ENCODE data around the gene SPAAR.
"Not testable (repeated sequence)": the region's sequence is repeated elsewhere in the genome, so short reads cannot be mapped to it uniquely, and the experiment has no call there.

Gene SPAAR, protein sequence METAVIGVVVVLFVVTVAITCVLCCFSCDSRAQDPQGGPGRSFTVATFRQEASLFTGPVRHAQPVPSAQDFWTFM

DNA sequence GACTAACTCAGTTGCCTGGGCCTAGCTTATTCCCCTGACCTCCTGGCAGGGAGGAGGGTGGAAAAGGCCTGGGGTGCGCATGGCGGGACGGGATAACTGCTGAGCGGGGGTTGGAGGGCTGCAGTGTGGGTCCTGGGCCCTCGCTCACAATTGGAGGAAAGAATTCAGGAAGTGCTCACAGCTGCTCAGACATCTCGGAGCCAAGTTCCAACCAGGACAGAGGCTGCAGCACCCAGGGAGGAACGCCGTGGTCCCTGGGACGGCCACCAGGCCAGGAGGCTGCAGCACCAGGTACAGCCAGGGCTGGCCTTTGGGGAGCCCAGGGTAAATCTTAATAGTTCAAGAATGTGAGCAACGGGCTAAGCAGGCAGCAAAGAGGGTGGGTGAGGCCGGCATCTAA, at the start of gene SPAAR:
SPAAR (plus strand) TSS at position 217 of the 400 bp plus-strand sequence. CDS start 974 bp downstream, outside the sequence.
- peaks cover 43% of the 10 kb centered on the region for H3K27me3 Mint-ChIP-seq
- H3K4me1 Mint-ChIP-seq: peaks cover 11% of the 10 kb centered on the region
- no peaks in the 10 kb centered on the region for H3K36me3 Mint-ChIP-seq
- H3K27ac Mint-ChIP-seq: no peak within 1 kb of the TSS
- no peaks in the 10 kb centered on the region for H3K9me3 Mint-ChIP-seq
- ATAC-seq: no peak
- no peak within 1 kb of the TSS for H3K4me3 Mint-ChIP-seq

DNA sequence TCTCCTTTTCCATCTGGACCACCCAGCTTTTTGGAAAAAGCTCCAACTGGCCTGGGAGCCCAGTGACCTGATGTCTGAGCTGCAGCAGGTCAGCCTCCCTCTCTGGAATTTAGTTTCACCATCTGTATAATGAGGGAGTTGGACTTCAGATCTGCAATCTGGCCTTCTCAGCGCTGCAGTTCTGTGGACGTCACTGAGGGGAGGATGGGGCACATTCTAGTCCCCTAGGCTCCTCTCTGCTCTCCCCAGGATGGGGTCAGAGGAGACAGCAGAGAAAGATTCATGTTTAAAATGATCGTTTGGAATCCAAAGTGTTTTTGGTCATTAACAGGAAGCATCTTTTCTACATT, 49.3 kb upstream of the SPAAR start:
- no peak overlapping the region for H3K4me3 Mint-ChIP-seq
- no peaks in the 10 kb centered on the region for H3K9me3 Mint-ChIP-seq
- no peak for ATAC-seq
- no peaks in the 10 kb centered on the region for H3K4me1 Mint-ChIP-seq
- H3K27me3 Mint-ChIP-seq: peaks cover 23% of the 10 kb centered on the region
- H3K36me3 Mint-ChIP-seq: no peaks in the 10 kb centered on the region
- no peak overlapping the region for H3K27ac Mint-ChIP-seq

DNA sequence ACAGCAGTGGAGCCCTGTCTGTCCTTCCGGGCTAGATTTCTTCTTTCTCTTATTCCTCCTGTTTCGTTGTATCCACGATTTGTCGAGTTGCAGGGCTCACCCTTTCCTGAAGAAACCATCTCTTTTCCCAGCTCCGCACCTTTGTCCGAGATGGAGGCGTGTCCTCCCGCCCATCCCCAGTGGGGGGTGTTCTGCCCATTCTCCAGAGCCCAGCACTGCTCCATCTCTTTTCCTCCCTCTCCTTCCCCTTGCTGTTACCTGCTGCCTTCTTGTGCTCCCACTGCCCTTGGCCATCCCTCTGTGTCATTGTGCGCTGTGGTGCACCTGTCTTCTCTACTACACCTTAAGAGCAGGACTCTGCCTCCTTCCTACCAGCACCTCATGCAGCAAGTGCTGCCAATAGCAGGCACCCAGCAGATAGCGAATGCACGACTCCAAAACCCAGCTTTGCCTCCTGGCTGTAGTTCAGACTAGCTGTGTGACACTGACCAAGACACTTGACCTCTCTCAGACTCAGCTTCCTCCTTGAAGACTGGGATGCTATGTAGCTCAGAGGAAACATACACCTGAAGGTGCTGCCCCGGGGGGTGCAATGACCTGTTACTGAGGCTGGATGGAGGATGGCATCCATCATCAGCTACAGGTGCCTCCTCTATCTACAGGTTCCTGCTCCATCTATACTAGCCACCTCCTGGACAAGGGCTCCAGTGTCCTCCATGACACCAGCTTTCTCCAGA, 48.0 kb upstream of the SPAAR start:
- no peak overlapping the region for H3K27ac Mint-ChIP-seq
- ATAC-seq: no peak
- no peaks in the 10 kb centered on the region for H3K9me3 Mint-ChIP-seq
- H3K4me3 Mint-ChIP-seq: no peak overlapping the region
- H3K27me3 Mint-ChIP-seq: peaks cover 28% of the 10 kb centered on the region
- H3K4me1 Mint-ChIP-seq: no peaks in the 10 kb centered on the region
- no peaks in the 10 kb centered on the region for H3K36me3 Mint-ChIP-seq

DNA sequence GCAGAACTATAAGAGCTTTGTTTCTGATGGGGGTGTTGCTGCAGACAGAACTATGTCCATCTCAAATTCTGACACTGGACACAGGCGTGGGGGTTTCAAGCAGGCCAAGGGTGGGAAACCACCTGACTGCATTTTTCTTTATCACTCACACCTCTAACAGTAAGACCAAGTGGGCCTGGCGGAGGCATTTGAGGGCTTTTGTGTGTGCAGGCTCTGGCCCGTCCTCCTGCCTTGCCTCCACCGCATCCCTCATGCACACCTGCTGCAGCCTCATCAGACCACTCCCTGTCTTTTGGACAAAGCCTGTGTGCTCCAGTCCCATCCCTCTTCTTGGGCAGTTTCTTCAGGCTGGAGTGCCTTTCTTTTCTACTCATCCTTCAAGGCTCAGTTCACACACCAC, 47.0 kb upstream of the SPAAR start:
- no peak overlapping the region for H3K27ac Mint-ChIP-seq
- H3K4me3 Mint-ChIP-seq: no peak overlapping the region
- H3K36me3 Mint-ChIP-seq: no peaks in the 10 kb centered on the region
- ATAC-seq: no peak
- H3K27me3 Mint-ChIP-seq: peaks cover 31% of the 10 kb centered on the region
- H3K9me3 Mint-ChIP-seq: no peaks in the 10 kb centered on the region
- no peaks in the 10 kb centered on the region for H3K4me1 Mint-ChIP-seq

DNA sequence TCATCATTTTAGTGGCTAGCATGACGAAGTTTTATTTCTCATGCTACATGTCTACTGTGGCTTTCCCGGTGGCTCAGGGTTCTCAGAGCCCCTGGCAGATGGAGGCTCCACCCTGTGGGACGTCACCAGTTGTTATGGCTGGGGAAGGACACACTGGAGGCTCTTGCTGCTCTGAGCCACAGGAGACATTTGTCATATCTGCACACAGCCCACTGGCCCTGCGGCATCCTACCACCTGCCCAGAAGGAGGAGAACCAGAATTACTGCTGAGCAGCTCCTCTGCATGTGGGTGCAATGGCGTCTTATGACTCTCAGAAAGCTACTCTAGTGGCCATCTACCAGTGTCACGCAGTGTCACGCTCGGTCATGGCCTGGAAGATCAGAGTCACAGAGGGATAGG, 45.7 kb upstream of the SPAAR start:
- Mint-ChIP-seq H3K4me3 (no peak overlapping the region), H3K27me3 (peaks cover 31% of the 10 kb centered on the region), H3K36me3 (no peaks in the 10 kb centered on the region), H3K9me3 (no peaks in the 10 kb centered on the region), H3K27ac (no peak overlapping the region), H3K4me1 (no peaks in the 10 kb centered on the region)
- no peak for ATAC-seq

DNA sequence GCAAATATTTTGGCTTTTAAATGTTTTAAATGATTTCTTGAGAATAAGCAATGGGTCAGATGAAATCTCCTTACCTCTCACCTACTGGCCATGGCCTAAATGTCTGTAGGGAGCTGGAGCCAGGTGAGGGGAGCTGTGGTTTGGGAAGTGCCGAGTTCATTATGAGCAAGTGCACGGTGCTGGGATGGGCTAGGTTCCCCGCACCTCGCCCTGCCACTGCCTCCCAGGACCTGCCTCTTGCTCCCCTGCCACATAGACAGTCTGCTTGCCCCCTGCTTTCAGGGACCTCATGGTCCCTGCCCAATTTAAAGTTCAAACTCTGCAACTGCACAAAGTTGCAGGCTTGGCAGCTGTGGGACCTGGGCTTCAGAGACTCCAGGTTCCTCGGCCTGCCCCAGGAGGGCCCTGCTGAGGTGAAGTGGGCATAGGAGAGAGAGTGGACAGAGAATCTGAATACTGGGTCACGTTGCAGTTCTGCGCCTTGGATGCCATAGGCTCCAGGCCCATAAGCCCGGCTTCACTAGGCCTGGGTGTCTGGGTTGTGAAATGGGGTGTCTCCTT, 44.5 kb upstream of the SPAAR start:
- Mint-ChIP-seq H3K4me3 (no peak overlapping the region), H3K27me3 (peaks cover 31% of the 10 kb centered on the region), H3K36me3 (no peaks in the 10 kb centered on the region), H3K4me1 (no peaks in the 10 kb centered on the region), H3K9me3 (no peaks in the 10 kb centered on the region), H3K27ac (no peak overlapping the region)
- ATAC-seq: no peak

DNA sequence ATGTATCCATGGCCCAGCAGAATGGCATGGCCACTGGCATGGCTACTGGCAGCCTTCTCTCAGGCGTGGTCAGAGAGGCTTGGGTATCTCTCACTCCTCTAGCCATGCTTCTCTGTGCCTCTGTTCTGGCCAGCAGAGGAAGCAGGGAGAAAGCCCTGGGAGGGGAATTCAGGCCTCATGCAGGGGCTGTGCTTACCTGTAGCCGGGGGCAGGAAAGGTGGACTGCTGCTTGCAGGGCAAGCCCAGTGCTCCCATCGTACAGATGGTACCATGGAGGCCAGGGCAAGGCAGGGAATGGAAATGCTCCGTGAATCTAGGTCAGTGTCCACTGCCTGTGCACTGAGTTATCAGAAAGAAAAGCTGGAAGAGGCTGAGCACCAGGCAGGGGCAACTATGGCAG, 41.8 kb upstream of the SPAAR start:
- no peaks in the 10 kb centered on the region for H3K36me3 Mint-ChIP-seq
- no peak for ATAC-seq
- no peaks in the 10 kb centered on the region for H3K4me1 Mint-ChIP-seq
- no peak overlapping the region for H3K4me3 Mint-ChIP-seq
- H3K9me3 Mint-ChIP-seq: no peaks in the 10 kb centered on the region
- H3K27ac Mint-ChIP-seq: no peak overlapping the region
- peaks cover 14% of the 10 kb centered on the region for H3K27me3 Mint-ChIP-seq

DNA sequence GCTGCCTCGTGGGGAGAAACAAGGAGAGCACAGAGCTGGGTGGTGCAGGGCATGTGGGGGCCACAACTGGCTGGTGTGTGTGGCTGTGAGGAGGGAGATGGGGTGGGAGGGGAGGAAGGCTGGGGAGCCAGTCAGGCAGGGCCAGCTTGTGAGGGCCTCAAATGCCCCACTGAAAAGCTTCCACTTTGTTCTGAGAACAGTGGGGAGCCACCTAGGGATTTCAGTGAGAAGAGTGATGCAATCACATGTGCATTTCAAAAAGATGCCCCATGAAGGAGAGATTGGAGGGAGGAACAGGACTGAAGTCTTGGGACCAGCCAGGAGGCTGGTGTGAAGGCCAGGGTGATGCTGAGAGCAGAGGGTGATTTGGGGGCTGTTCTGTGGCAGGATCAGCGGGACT, 40.4 kb upstream of the SPAAR start:
- H3K4me1 Mint-ChIP-seq: no peaks in the 10 kb centered on the region
- ATAC-seq: no peak
- peaks cover 8% of the 10 kb centered on the region for H3K27me3 Mint-ChIP-seq
- H3K27ac Mint-ChIP-seq: no peak overlapping the region
- no peaks in the 10 kb centered on the region for H3K36me3 Mint-ChIP-seq
- H3K9me3 Mint-ChIP-seq: no peaks in the 10 kb centered on the region
- no peak overlapping the region for H3K4me3 Mint-ChIP-seq

DNA sequence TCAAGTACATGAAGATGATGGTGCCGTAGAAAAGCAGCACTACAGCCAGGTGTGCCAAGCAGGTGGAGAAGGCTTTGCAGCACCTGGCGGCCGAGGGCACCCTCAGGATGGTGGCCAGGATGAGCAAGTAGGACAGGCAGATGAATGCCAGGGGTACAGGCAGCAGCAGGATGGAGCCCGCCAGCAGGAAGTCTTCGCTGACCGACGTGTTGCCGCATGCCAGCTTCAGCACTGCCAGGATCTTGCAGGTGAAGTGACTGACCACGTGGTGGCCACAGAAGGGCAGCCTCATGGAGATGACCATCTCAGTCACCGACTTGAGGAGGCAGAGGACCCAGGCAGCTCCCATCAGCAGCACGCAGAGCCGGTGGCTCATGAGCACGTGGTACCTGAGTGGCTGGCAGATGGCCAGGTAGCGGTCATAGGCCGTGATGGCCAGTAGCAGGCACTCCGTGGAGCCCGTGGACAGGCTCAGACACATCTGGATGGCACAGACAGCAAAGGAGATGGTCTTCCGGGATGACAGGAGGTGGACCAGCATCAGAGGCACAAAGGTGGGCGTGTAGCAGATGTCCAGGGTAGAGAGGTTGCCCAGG, 39.6 kb upstream of the SPAAR start:
- no peaks in the 10 kb centered on the region for H3K9me3 Mint-ChIP-seq
- H3K4me1 Mint-ChIP-seq: no peaks in the 10 kb centered on the region
- peaks cover 8% of the 10 kb centered on the region for H3K27me3 Mint-ChIP-seq
- no peak overlapping the region for H3K27ac Mint-ChIP-seq
- H3K36me3 Mint-ChIP-seq: no peaks in the 10 kb centered on the region
- ATAC-seq: no peak
- H3K4me3 Mint-ChIP-seq: no peak overlapping the region

DNA sequence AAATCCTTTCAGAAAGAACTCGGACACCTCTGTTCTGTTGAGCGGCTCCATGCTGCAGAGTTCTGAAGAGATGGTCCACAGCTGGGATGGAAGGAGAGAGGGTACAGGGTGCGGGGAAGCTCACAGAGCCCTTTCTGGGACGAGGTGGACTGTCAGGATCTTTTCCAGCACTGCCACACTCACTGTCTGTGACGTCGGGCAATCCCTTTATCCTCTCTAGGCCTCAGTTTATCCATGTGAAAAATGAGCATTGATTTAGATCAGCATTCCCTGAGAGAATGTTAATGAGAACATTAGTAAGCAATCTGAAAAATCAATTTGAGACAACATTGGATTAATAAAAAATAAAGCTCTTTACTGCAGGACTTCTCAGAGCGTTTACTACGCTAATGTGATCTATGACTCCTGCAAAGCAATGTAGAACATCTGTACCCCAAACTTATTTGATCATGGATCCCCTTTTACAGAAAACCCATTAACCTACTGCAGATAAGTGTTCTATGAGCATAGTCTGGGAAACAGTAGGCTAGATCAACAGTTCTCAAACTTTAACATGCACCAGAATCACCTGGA, 38.9 kb upstream of the SPAAR start, which contains the start of gene OR13J1:
OR13J1 (minus strand) TSS at position 51 of the 573 bp plus-strand sequence; CDS start at position 51, 0 bp downstream.
- Mint-ChIP-seq H3K27ac (no peak within 1 kb of the TSS), H3K36me3 (no peaks in the 10 kb centered on the region), H3K4me3 (no peak within 1 kb of the TSS), H3K9me3 (no peaks in the 10 kb centered on the region), H3K4me1 (no peaks in the 10 kb centered on the region), H3K27me3 (peaks cover 8% of the 10 kb centered on the region)
- no peak for ATAC-seq

DNA sequence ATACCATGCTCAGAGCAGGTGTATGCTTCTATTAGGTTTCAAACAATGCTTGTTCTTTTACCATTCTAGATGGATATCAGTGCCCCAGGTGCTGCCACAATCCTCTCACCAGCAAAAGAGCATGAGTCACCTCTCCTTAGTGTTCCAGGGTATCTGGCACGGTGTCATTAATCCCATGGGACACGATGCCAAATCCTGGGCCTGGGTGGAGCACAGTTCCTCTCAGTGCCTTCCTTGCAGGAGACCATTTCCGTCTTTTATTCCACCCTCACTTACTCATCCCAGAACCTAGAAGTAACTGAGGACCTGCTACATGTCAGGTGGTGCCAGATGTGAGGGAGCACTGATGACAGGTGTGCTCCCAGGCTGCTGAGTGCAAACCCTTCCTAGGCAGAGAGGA, 37.7 kb upstream of the SPAAR start:
- peaks cover 7% of the 10 kb centered on the region for H3K27me3 Mint-ChIP-seq
- H3K4me3 Mint-ChIP-seq: no peak overlapping the region
- H3K36me3 Mint-ChIP-seq: no peaks in the 10 kb centered on the region
- no peaks in the 10 kb centered on the region for H3K4me1 Mint-ChIP-seq
- H3K27ac Mint-ChIP-seq: no peak overlapping the region
- ATAC-seq: no peak
- peaks cover 4% of the 10 kb centered on the region for H3K9me3 Mint-ChIP-seq

DNA sequence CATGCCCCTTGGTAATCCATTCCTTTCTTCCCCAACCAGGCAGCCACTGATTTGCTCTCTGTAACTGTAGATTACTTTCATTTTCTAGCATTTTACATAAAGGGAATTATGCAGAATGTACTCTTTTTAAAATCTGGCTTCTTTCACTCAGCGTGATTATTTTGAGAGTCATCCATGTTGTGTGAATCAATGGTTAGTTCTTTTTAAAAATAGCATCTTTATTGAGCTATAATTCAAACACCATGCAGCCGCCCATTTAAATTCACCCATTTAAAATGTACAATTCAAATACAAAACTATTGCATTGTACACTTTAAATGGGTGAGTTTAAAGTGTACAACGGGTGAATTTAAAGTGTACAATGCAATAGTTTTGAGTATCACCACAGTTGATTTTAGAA, 36.8 kb upstream of the SPAAR start:
- Mint-ChIP-seq H3K27ac (no peak overlapping the region), H3K4me3 (no peak overlapping the region), H3K4me1 (no peaks in the 10 kb centered on the region), H3K27me3 (peaks cover 12% of the 10 kb centered on the region), H3K36me3 (peaks cover 4% of the 10 kb centered on the region), H3K9me3 (peaks cover 11% of the 10 kb centered on the region)
- no peak for ATAC-seq

DNA sequence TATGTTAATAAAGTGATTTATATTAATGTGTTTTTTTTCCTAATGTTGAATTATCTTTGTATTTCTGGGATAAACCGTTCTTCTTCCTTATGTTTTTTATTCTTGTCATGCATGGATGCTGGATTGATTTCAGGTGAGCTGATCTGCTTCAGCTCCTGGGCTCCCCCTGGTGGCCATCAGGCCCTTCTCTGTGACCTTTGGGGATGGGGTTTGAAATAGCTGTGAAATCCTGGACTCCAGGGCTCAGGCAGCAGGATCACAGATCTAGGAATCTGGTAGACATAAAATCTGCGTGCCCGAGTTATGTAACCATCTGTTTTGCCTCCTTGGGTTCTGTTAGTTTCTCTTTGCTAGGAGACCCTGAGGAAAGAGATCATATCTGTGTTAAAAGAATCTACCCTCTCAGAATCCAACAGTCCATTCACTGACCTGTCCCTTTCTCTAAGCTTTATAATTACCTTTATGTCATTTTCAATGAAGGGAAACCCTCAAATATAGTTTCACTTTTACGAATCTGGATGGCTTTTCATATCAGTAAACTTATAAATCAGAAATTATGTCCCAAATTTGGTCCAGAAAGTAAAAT, 26.9 kb upstream of the SPAAR start:
- no peak for ATAC-seq
- Mint-ChIP-seq H3K27ac (no peak overlapping the region), H3K27me3 (peaks cover 15% of the 10 kb centered on the region), H3K9me3 (peaks cover 6% of the 10 kb centered on the region), H3K4me1 (no peaks in the 10 kb centered on the region), H3K4me3 (no peak overlapping the region), H3K36me3 (peaks cover 6% of the 10 kb centered on the region)

DNA sequence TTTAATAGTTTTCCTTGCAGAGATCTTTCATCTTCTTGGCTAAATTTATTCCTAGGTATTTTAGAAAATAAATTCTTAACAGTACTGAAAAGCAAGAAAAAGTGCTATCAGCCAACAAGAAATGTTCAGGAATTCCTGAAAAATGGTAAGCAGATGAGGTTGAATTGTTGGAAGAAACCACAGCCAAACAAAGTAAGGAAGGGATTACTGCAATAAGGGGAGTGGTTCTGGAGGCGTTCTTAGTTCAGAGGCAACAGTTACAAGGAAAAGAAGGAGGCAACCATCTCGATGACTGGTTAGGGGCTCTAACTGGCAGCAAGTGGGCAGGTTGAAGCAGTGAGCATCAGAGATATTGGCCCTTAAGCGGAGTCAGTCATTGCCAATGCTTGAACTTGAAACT, 26.3 kb upstream of the SPAAR start:
- peaks cover under 1% of the 10 kb centered on the region for H3K36me3 Mint-ChIP-seq
- no peak for ATAC-seq
- H3K9me3 Mint-ChIP-seq: no peaks in the 10 kb centered on the region
- peaks cover 9% of the 10 kb centered on the region for H3K27me3 Mint-ChIP-seq
- H3K4me1 Mint-ChIP-seq: no peaks in the 10 kb centered on the region
- no peak overlapping the region for H3K4me3 Mint-ChIP-seq
- H3K27ac Mint-ChIP-seq: no peak overlapping the region

DNA sequence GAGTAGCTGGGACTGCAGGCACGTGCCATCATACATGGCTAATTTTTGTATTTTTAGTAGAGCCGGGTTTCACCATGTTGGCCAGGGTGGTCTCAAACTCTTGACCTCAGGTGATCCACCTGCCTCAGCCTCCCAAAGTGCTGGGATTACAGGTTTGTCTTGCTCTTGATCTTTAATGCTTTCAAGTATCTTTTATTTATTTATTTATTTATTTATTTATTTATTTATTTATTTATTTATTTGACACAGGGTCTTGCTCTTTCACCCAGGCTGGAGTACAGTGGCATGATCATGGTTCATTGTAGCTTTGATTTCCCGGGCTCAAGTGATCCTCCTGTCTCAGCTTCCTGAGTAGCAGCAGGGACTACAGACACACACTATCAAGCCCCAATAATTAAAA, 24.4 kb upstream of the SPAAR start:
- not testable (repeated sequence) for ATAC-seq, H3K27me3 Mint-ChIP-seq, H3K4me3 Mint-ChIP-seq, H3K36me3 Mint-ChIP-seq, H3K27ac Mint-ChIP-seq, H3K9me3 Mint-ChIP-seq, H3K4me1 Mint-ChIP-seq
